Measurements from ENCODE around the gene TM9SF1. TPM values are rescaled to one million over a fixed set of nuclear protein-coding genes. Genes with fewer than 3 reads are reported as not detected.

Gene TM9SF1
- total RNA-seq, 1 experiment from 2014 or later, result 41.9 TPM

- POLR2A ChIA-PET, result interaction anchor here (0.6 to 0.9 kb wide), 2 partner anchors 18 to 90 kb away, joined by 3 to 9 read pairs; partner anchors contain the start of genes CHMP4A and EMC9
- H3K36me3 Mint-ChIP-seq (ENCODE audit: insufficient read depth, unreplicated experiment), result peaks cover 28% of the 10 kb centered on the region
- intact Hi-C loops (cut with micrococcal nuclease; ENCODE audit: unreplicated experiment), result loop anchor here (1.0 kb wide), 2 partner anchors 11 to 15 kb away; partner anchors contain the start of genes MDP1 and TINF2
- peaks cover 3% of the 10 kb centered on the region; the same call in 1 of the 2 replicates for H3K36me3 ChIP-seq (ENCODE audit: control insufficient read depth, insufficient read depth, low read length)
- CTCF ChIA-PET, result interaction anchor here (1.4 kb wide), 1 partner anchor 11 kb away, joined by 7 read pairs; the partner anchor contains the start of gene TINF2
- TSS peak; percentile 66 for BruUV-seq (replicated peaks)
- no peaks in the 10 kb centered on the region for H3K9me3 Mint-ChIP-seq (ENCODE audit: unreplicated experiment)
- TF ChIP-seq CTCF (IDR thresholded peaks at IDR 0.05; ENCODE audit: insufficient read depth in 1 of 2, low read depth in 1 of 2, low read length in 1 of 2, severe bottlenecking in 1 of 2, unreplicated experiment in 1 of 2), result no peak
- no peaks in the 10 kb centered on the region for H3K9me3 ChIP-seq
- no peaks in the 10 kb centered on the region for H3K27me3 ChIP-seq (replicated peaks; ENCODE audit: control insufficient read depth, insufficient read depth, low read length)
- peak overlapping the region; percentile 76 for H3K4me3 ChIP-seq (ENCODE audit: low read depth, low read length)
- peak overlapping the region; percentile 85 for H3K27ac Mint-ChIP-seq (ENCODE audit: unreplicated experiment)
- H3K4me1 ChIP-seq, result no peaks in the 10 kb centered on the region
- peak in 1 of 2 experiments; percentile 16 for DNase-seq
- H3K4me3 Mint-ChIP-seq (ENCODE audit: unreplicated experiment), result peak overlapping the region; percentile 81
- peaks cover 6% of the 10 kb centered on the region for H3K4me1 Mint-ChIP-seq (ENCODE audit: low read depth, unreplicated experiment)
- no peaks in the 10 kb centered on the region for H3K27me3 Mint-ChIP-seq (ENCODE audit: insufficient read depth, unreplicated experiment)
These were observed 36.3 kb upstream of the TM9SF1 start for GRCh38 chr14:24231263-24232120.

GRCh38 chr14:24228902-24229301 is 33.7 kb upstream of the TM9SF1 start:
- no peak for DNase-seq
- no peaks in the 10 kb centered on the region for H3K9me3 ChIP-seq
- H3K27me3 ChIP-seq (replicated peaks; ENCODE audit: control insufficient read depth, insufficient read depth, low read length), result no peaks in the 10 kb centered on the region
- no peaks in the 10 kb centered on the region for H3K27me3 Mint-ChIP-seq (ENCODE audit: insufficient read depth, unreplicated experiment)
- H3K36me3 Mint-ChIP-seq (ENCODE audit: insufficient read depth, unreplicated experiment), result peaks cover 37% of the 10 kb centered on the region
- peaks cover 6% of the 10 kb centered on the region for H3K4me1 Mint-ChIP-seq (ENCODE audit: low read depth, unreplicated experiment)
- no peaks in the 10 kb centered on the region for H3K9me3 Mint-ChIP-seq (ENCODE audit: unreplicated experiment)
- POLR2A ChIA-PET, result interaction anchor here (0.6 kb wide), 1 partner anchor 33 kb away, joined by 6 read pairs; no protein-coding TSS in a partner anchor
- H3K4me3 Mint-ChIP-seq (ENCODE audit: unreplicated experiment), result no peak overlapping the region
- CTCF ChIA-PET, result no interaction called here
- no peak overlapping the region for H3K27ac Mint-ChIP-seq (ENCODE audit: unreplicated experiment)
- intact Hi-C loops (cut with micrococcal nuclease; ENCODE audit: unreplicated experiment), result no loop called here
- no peak for TF ChIP-seq CTCF (IDR thresholded peaks at IDR 0.05; ENCODE audit: insufficient read depth in 1 of 2, low read depth in 1 of 2, low read length in 1 of 2, severe bottlenecking in 1 of 2, unreplicated experiment in 1 of 2)
- no peaks in the 10 kb centered on the region for H3K4me1 ChIP-seq
- no peak overlapping the region for H3K4me3 ChIP-seq (ENCODE audit: low read depth, low read length)
- no TSS peak for BruUV-seq (replicated peaks)
- no peaks in the 10 kb centered on the region for H3K36me3 ChIP-seq (ENCODE audit: control insufficient read depth, insufficient read depth, low read length)

DNA sequence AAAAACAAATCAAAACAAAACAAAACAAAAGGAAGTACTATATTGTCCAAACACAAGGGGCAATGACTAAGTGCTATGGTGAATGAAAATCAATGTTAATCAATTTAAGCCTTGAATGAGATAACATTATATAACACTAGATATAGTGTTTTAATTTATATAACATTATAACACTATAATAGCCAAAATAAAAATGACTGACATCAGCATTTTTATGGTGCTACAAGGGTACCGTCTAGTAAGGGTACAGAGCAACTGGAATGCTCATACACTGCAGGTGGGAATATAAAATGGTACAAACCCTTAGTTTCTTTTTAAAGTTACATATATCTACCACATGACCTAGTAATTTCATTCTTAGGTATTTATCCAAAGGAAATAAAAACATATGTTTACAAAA is 31.2 kb upstream of the TM9SF1 start:
- peaks cover 37% of the 10 kb centered on the region for H3K36me3 Mint-ChIP-seq (ENCODE audit: insufficient read depth, unreplicated experiment)
- Histone ChIP-seq H3K9me3 (no peaks in the 10 kb centered on the region), H3K27me3 (replicated peaks; ENCODE audit: control insufficient read depth, insufficient read depth, low read length) (no peaks in the 10 kb centered on the region), H3K4me1 (no peaks in the 10 kb centered on the region), H3K4me3 (ENCODE audit: low read depth, low read length) (no peak overlapping the region), H3K36me3 (ENCODE audit: control insufficient read depth, insufficient read depth, low read length) (no peaks in the 10 kb centered on the region)
- DNase-seq, result no peak
- peaks cover 6% of the 10 kb centered on the region for H3K4me1 Mint-ChIP-seq (ENCODE audit: low read depth, unreplicated experiment)
- no peak overlapping the region for H3K4me3 Mint-ChIP-seq (ENCODE audit: unreplicated experiment)
- TF ChIP-seq CTCF (IDR thresholded peaks at IDR 0.05; ENCODE audit: insufficient read depth in 1 of 2, low read depth in 1 of 2, low read length in 1 of 2, severe bottlenecking in 1 of 2, unreplicated experiment in 1 of 2), result no peak
- no peaks in the 10 kb centered on the region for H3K27me3 Mint-ChIP-seq (ENCODE audit: insufficient read depth, unreplicated experiment)
- no peak overlapping the region for H3K27ac Mint-ChIP-seq (ENCODE audit: unreplicated experiment)
- CTCF ChIA-PET, result no interaction called here
- POLR2A ChIA-PET, result no interaction called here
- intact Hi-C loops (cut with micrococcal nuclease; ENCODE audit: unreplicated experiment), result no loop called here
- BruUV-seq (replicated peaks), result no TSS peak
- no peaks in the 10 kb centered on the region for H3K9me3 Mint-ChIP-seq (ENCODE audit: unreplicated experiment)

Measured in Caco-2 (cell line).